Fibroblast of mammary gland (primary cell): Measurements from ENCODE around the gene SH2D3C.

Source experiments
- DNase-seq: peaks from one replicate; pipeline ENCODE4 v3.0.0-alpha.2; 2010; ENCODE audit warnings: low read depth
- H3K4me3 ChIP-seq: 2 replicates; pipeline ENCODE4 v1.5.1; 2011; ENCODE audit warnings: low read depth, mild to moderate bottlenecking, low read length, moderate library complexity; ENCODE audit not compliant: control insufficient read depth
- TF ChIP-seq, protein P1 (sequence below): conservative IDR thresholded peaks from 2 replicates; pipeline ENCODE4 v1.5.1; 2011; ENCODE audit warnings: low read depth, low read length, inconsistent platforms; ENCODE audit not compliant: control insufficient read depth, insufficient read depth

Gene SH2D3C

DNA sequence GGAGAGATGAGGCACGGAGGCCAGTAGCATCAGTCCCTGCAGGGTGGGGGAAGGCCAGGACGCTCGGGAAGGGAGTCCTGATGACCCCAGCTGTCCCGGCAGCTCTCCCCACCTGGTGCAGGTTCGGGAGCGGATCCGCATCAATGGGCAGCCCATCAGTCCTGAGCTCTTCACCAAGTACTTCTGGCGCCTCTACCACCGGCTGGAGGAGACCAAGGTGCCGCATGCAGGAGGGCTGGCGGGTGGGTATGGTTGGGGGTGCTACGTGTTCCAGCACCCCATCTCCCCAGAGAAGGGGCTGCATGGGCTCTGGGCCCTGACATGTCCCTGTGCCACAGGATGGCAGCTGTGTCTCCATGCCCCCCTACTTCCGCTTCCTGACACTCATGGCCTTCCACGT lies 28.4 kb upstream of the SH2D3C start:
- TF ChIP-seq, protein P1, sequence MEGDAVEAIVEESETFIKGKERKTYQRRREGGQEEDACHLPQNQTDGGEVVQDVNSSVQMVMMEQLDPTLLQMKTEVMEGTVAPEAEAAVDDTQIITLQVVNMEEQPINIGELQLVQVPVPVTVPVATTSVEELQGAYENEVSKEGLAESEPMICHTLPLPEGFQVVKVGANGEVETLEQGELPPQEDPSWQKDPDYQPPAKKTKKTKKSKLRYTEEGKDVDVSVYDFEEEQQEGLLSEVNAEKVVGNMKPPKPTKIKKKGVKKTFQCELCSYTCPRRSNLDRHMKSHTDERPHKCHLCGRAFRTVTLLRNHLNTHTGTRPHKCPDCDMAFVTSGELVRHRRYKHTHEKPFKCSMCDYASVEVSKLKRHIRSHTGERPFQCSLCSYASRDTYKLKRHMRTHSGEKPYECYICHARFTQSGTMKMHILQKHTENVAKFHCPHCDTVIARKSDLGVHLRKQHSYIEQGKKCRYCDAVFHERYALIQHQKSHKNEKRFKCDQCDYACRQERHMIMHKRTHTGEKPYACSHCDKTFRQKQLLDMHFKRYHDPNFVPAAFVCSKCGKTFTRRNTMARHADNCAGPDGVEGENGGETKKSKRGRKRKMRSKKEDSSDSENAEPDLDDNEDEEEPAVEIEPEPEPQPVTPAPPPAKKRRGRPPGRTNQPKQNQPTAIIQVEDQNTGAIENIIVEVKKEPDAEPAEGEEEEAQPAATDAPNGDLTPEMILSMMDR = no peak
- no peak for DNase-seq
- no peak overlapping the region for H3K4me3 ChIP-seq

DNA sequence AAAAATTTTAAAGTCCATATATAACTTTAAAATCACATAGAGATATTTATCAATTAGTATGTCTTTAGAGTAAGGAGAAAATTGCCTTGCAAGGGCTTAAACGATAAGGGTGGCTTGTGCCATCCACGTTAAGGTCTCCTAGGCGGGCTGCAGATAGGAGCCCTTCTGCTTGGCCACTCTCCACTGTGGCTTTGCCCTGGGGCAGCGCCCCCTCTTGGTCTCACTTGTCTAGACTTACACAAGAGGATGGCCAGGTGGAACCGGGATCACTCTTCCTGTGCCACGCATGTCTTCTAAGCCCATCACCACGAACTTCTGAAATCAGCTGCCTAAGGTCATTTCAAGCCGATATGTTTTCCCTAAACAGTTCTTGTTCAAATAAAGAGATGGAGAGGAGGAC lies 27.2 kb upstream of the SH2D3C start:
- TF ChIP-seq, protein P1 = peak; percentile 47
- no peak overlapping the region for H3K4me3 ChIP-seq
- peak; percentile 40 for DNase-seq

DNA sequence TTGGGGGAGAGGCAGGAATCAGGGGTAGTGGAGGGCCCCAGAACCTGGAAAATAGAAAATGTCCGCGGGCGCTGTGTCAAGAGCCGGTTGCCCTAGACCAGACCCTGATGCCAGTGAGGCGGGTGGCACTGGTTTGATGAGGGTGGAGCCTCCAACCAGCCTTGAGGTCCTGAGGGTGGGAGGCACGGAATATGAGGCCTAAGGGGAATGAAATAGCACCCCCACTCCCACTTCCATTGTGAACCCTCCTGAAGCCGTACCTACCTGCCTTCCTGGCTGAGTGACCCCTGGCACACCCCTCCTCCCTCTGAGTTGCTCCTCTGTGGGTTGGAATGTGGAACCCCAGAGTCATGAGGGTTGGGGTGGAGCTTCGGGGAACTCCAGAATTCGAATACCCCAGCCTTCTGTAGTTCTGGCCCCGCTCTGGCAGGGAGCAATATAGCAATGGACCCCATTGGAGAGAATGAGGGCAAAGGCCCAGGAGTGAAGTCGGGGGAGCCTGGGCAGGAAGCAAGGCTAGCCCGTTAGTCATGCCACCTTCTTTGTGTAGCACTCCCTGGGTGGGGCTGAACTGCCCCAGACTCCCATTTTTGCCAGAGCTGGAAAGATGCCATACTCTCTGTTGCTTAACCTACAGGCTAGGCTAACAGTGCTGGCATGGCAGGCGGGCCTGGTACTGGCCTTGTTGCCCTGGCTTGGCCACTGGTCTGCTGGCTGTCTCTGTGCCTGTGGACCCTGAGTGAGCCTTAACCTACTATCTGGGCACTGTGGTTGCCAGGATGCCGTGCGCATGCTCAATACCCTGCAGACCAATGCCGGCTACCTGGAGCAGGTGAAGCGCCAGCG lies 25.3 kb upstream of the SH2D3C start:
- TF ChIP-seq, protein P1 = no peak
- H3K4me3 ChIP-seq = peak overlapping the region; percentile 92
- DNase-seq = peak; percentile 39

DNA sequence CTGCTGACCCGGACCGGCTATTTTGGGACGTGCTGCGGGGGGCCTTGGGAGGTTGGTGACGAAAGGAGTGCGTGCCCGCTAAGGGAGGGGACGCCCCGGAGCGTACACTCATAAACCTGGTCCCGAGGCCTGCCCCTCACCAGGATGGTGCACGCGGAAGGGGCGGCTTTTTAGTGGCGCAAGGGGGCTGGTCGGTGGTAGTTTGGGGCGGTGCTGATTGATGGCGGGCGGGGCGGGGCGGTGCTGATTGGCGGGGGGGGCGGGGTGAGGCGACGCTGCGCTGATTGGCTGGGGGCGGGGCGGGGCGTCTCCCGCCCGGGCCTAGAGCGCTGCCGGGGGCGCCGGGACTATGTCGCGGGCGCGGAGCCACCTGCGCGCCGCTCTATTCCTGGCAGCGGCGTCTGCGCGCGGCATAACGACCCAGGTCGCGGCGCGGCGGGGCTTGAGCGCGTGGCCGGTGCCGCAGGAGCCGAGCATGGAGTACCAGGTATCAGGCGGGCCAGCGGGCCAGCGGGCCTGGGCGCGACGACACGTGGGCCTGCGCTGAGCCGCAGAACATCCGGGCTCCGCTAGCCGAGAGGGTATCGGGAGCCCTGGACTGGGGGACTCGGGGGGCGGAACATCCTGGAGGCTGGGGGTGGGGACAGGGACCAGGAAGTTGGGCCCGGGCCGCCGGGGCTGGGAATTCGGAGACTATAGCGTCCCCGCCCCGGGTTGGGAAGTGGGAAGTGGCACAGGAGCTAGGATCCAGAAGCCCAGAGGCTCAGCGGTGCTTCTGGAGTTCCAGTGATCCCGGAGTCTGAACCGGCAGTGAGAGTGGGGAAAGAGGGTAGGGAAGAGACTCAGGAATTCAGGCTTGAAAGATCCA lies 24.3 kb upstream of the SH2D3C start, which contains the start of gene FPGS:
TSS of gene FPGS (plus strand) at position 307 of the 868 bp plus-strand sequence. CDS start at position 350, 43 bp downstream.
- DNase-seq = peak; percentile 84
- TF ChIP-seq, protein P1 = no peak
- H3K4me3 ChIP-seq = peak within 1 kb of the TSS; percentile 92

DNA sequence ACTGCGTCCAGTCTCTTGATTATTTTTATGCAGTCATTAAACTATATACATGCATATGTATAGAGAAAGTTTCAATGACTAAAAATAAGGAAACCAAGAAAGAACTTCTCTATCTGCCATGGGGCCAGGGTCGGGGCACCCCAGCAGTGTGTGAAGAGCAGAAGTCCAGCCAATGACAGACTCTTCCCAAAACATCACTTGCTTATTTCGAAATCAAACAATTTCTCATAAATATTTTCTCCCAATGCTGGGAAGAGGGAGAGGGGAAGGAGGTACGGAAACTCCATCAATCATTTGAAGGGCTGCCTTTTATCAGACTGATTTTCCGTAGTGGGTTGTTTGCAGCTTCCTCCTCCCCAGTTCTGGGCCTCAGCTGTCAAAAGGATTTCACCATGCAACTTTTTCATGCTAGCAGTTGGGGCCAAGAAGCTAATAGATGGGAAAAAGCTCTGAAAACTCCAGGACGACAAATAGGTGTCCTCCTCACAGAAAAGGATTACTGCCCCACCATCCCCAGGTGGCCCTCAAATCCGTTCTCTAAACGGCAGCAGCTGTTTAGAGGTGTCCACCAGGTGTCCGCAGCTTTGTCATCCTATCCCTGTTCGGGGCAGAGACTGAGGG lies 23.6 kb upstream of the SH2D3C start:
- peak overlapping the region; percentile 48 for H3K4me3 ChIP-seq
- peak; percentile 39 for DNase-seq
- TF ChIP-seq, protein P1 = no peak

DNA sequence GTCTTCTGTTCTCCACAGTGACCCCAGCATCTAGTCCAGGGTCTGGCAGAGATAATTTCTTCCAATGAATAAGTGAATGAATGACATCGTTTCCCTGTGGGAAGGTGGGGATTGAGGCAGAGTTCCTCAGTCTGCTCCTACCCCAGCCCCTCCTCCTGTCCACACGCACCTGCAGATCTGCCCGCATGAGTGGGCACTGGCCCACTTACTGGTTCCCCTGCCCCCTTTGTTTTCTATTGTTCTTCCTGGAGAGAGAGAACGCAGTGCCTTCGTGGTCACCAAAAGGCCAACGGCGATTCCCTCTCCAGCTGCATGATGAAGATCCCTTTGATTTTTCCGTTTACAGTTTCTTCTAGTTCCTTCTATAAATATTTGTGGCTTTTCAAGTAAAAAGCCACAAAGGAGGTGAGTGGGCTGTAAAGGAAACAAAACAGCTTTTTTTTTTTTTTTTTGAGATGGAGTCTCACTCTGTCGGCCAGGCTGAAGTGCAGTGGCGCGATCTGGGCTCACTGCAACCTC lies 18.4 kb upstream of the SH2D3C start:
- DNase-seq = no peak
- TF ChIP-seq, protein P1 = no peak
- no peak overlapping the region for H3K4me3 ChIP-seq
